MM.1S (cell line): ENCODE data around the gene SPINT2.

ENCODE experiments used
- CTCF ChIP-seq: fragments of 300-600 bp; sonication (generic); IDR thresholded peaks from 2 replicates; pipeline ENCODE4 v1.5.1; 2016; ENCODE audit warnings: antibody characterized with exemption, low read length, mixed read lengths
- EZH2 ChIP-seq: fragments of 300-600 bp; sonication (generic); optimal IDR thresholded peaks from 2 replicates; pipeline ENCODE3; 2017; ENCODE audit warnings: low read depth, mild to moderate bottlenecking, antibody characterized with exemption, low read length, mixed read lengths
- EZH2phosphoT487 ChIP-seq: fragments of 300-600 bp; sonication (generic); IDR thresholded peaks from 2 replicates; pipeline ENCODE4 v1.6.1; 2018; ENCODE audit warnings: antibody characterized with exemption, low read length

- TF ChIP-seq CTCF (no peak), EZH2phosphoT487 (no peak), EZH2 (no peak)
Observed at GRCh38 chr19:38310986-38311385, 46.6 kb downstream of the SPINT2 start.
